GM12891 (cell line): ENCODE measurements around the gene PPP1R3F.

Source experiments
- POLR2A ChIP-seq: IDR thresholded peaks from 2 replicates; pipeline ENCODE4 v1.6.1; 2011; ENCODE audit warnings: low read depth, low read length, control low read depth
- POLR2AphosphoS5 ChIP-seq: IDR thresholded peaks from 2 replicates; pipeline ENCODE4 v1.6.1; 2011; ENCODE audit warnings: low read depth, low read length, control low read depth
- SPI1 ChIP-seq: IDR thresholded peaks from 2 replicates; pipeline ENCODE4 v1.6.1; 2011; ENCODE audit warnings: low read depth, low read length, control low read depth

DNA sequence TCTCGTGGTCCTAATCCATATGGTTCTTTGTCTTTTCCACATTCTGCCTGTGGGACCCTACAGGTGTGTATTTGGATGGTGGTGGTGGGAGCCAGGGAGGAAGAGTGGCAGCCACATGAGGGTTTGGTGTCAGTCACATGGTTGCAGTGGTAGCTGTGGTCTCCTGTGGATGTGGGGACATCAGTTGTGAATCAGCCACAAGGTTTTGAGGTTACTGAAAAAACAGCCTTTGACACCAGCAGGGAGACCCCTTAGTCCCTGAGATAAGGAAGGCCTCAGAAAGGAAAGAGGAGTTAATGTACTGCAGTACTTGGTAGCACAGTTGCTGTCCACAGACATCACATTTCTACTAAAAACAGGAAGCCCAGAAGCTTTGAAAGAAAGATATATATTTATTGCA, 18.1 kb downstream of the PPP1R3F start:
- TF ChIP-seq POLR2A (no peak), SPI1 (no peak), POLR2AphosphoS5 (no peak)
